OCI-M2 (cell line): Measurements from ENCODE around the gene LYZ.

ENCODE experiments used
- DNase-seq: peaks from one replicate; lab custom pipeline; 2025; ENCODE audit not compliant: unreplicated experiment; lab: John Stamatoyannopoulos, UW

Gene LYZ

DNA sequence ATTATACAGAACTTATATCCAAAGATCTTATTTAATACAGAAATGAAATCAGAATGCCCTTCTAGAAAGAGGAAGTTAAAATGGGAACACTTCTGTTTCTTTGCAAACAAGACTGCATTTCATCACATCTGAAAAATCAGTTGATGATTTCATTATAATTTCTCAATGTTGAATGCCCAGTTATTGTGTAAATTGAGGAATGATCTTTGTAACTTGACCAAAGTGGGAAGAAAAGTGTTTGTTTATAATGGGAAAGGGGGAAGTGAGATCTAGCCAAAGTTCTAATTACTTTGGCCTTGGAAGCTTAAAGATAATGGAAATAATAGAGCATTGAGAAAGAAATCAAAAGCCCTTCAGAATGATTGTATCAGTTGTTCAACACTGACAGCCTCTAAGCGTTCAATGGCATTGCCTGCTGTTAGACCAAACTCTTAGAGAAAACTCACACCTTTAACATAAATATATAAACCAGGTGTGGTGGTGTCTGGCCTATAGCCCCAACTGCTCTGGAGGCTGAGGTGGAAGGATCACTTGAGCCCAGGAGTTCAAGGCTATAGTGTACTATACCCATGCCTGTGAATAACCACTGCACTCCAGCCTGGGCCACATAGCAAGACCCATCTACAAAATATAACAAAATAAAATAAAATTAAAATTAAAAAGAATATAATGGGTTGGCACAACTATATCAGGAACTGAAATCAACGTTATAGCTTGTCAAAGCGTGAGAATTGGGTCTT is 9.9 kb upstream of the LYZ start:
- no peak for DNase-seq

DNA sequence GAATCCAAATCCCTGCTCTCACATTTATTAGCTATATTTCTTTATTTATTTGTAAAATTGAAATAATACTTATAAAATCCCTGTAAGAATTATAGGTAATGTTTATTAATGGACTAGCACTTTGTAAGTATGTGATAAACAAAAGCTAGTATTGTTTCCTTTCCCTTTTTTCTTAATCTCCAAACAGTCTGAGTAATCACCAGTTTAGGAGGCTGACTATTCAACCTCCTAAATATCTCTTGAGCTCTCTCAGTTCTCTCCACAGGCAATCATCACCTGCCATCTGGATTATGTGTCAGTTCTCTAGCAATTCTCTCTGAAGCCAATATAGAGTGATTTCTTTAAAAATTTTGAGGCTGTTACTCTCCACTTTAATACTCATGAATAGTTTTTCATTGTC is 9.2 kb upstream of the LYZ start:
- no peak for DNase-seq

DNA sequence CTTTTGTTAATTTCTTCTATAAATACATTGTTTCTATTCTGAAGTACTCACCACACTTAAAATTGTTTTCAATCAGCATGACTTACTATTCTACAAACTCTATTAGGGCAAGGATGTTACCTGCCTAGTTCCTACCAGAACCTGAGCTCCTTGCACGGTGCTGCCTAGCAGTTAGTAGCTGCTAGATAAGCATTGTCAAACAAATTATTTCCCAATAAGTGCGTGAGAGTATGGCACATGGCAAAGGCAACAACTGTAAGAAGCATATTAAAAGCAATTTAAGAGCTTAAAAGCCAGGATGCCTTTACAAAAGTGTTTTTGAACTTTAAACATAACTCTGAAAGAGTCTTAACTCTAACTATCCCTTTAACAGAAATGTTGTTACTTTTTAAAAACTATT is 8.2 kb upstream of the LYZ start:
- no peak for DNase-seq

DNA sequence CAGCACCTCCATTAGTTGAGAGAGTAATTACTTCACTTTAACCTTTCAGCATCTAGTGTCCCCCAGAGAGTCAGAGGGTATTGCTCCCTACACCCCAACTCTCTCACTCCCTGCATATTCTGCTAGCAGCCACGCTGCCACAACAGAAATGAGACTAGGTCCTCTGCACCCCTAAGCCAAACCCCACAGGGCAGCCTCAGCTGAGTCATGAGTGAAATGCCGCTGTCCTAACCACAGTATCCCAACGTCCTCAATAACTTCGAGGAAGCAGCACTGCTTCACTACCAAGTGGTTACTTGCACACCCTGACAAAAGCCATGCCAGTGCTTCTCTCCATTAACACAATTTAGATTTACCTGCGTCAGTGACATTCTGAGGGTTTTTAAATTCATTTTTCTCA is 6.9 kb upstream of the LYZ start:
- no peak for DNase-seq

DNA sequence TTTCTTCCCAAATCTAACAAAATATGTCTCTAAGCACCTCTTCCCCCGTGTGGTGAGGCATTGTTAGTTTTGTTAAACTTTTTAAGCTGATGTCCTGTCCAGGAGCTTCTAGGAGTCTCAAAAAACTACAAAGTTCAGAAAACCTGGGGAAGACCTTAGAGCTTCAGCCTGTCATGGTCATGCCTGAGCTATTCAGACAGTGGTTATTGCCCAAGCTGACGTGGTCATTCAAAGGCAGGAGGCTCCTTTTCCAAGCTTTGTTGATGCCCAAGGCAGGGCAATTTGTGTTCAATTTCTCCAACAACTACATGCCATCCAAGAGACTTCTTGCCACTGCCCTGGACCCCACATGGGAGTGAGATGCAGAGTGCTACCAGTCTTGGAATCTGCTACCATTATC is 5.8 kb upstream of the LYZ start:
- no peak for DNase-seq

DNA sequence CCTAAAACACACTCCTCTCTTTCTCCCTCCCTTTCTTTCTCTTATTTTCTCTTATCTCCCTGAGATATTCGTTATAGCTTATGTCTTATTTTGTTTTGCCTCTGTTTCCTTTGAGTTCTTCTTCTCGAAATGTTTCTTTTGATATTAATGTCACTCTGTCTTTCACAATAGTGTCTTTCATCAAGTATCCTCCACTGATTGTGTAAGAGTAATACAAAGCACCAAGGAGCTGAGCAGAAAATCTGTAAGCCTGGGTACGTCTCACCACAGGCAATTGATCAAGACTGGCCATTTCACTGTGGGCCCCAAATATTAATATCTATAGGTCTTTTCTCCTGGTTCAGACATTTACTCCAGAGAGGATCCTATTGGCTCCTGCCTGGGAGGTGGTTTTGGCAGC is 4.8 kb upstream of the LYZ start:
- DNase-seq: no peak

DNA sequence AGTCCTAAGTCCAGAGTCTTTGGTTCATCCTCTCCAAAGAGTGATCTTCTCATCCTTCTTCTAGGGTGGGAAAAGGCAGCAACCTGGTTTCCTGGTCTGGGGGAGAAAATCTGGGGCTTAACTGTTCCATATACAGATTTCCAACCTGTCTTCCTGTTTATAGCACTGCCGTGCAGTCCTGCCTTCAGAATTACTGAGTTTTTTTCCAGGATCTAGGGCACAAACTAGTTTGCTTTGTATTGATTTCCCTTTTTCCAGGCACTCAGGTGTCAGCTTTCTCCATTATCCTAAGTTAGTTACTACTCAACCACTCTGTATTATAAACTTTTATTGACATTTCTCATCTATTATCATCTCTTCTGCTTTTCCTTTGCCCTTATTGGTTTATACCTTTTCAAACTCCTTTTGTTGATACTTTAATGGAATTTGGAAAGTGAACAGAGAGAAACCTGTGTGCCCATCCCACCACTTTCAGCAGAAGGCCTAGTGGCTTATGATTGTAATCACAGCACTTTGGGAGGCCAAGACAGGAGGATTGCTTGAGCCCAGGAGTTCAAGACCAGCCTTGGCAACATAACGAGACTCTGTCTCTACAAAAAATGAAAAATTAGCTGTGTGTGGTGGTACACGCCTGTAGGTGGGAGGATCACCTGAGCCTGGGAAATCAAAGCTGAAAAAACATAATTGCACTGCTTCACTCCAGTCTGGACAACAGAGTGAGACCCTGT is 4.1 kb upstream of the LYZ start:
- no peak for DNase-seq

DNA sequence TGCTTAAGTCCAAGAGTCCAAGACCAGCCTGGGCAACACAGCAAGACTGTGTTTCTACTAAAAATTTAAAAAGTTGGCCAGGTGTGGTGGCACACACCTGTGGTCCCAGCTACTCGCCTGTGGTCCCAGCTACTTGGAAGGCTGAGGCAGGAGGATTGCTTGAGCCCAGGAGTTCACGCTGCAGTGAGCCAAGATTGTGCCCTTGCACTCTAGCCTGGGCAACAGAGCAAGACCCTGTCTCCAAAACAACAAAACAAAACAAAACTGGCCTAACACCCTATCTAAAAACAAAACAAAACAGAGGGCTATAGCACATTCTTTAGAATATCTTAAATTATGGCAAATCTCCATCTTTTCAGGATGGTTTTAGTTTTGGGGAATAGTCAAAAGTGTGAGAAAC is 3.1 kb upstream of the LYZ start:
- no peak for DNase-seq

DNA sequence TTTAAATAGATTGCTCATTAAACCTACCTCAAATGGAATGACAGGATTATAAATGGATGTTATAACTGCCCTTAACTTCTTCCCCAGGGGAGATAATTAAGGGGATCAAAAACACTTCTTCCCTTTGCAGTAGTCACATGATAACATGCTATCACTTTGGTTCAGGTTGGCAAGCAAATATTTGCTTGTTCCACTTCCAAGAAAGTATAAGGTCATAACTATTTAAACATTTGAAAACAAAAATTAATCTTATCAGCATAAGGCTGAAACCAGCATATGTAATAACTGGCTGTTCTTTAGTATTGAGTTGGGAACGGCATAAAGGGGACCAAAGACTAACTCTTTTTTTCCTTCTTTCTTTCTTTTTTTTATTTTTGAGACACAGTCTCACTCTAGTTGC is 2.4 kb upstream of the LYZ start:
- no peak for DNase-seq

DNA sequence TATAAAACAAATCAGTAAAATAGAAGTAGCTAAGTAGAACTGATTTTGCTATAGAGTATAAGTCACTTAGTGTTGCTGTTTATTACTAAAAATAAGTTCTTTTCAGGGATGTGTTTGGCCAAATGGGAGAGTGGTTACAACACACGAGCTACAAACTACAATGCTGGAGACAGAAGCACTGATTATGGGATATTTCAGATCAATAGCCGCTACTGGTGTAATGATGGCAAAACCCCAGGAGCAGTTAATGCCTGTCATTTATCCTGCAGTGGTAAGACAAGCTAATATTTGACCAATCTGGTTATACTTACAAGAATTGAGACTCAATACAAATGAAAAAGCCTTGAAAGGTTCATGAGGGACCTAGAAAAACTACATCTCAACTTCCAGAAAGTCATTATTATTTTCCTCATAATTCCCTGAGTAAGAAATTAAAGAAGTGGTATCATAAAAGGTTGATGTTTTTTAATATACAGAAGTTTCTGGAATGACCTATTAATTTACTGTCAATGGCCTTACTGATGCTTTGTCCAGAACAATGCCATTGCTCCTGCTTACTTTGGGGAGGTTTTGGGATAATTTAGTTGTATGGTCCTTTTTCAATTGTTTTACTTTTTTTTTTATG is 1.9 kb downstream of the LYZ start:
- DNase-seq: no peak

DNA sequence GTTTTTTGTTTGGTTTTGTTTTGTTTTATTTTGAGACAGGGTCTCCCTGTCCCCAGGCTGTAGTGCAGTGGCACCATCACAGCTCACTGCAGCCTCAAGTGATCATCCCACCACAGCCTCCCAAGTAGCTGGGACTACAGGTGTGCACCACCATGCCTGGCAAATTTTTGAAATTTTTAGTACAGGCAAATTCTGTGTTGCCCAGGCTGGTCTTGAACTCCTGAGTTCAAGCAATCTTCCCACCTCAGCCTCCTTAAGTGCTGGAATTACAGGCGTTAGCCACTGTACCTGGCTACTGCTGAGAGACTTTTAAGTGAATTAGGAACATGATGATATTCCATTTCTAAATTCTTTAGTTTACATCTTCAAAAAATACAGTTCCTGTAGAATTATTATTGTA is 2.6 kb downstream of the LYZ start:
- no peak for DNase-seq

DNA sequence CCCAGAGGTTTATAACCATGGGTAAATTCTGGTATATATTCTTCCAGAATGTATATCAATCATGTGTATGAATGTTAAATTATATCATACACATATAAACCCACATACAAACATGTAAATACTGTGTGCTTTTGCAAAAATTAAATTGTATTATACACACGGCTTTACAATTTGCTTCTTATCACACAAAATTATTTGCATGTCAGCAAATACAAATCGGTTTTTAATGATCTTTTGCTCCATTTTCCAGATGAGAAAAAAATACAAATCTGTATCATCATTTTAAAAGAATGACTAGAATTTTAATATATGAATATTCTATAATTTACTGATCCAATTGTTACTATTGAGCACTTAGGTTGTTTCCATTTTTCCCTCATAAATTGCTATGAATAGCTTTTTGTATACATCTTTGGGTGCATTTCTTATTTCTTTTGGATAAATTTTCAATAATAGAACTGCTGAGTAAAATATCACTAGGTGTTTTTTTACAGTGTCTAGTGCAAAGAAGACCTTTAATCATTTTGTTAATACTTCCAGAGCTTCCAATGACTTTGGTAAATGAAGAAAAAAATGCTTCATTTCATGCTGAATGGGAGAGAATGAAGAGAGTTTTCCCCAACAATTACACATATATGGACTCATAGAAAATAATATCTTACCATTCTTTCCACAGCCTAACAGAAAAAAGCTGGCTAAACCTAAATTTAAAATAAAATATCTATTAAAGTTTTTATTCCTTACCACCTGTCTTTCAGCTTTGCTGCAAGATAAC is 3.5 kb downstream of the LYZ start:
- DNase-seq: no peak

DNA sequence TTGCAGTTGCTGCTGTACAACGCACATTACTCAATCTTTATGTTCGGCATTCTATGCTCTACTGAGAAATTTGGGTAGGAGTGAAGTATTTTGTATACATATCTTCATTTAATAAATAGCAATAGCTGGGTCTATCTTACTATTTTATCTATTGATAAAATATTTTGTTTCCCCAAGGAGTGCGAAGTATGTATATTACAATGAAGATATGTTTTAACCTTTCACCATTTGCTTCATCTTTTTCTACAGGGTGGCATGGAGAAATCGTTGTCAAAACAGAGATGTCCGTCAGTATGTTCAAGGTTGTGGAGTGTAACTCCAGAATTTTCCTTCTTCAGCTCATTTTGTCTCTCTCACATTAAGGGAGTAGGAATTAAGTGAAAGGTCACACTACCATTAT is 4.7 kb downstream of the LYZ start:
- DNase-seq: no peak

DNA sequence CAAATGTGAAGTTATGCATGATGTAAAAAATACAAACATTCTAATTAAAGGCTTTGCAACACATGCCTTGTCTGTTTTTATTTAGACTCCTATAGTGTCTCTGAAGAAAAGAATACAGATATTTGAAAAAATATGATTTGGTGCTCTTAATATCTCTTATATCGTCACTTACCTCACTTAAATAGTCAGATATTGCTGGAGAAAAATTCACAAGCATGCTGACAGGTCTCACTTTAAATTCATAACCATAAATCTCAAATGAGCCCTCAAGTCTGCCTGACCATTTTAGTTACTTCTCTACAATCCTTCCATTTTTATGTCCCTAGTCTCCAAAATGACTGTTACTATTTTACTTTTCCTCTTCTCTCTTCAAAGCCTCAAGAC is 6.0 kb downstream of the LYZ start:
- no peak for DNase-seq

DNA sequence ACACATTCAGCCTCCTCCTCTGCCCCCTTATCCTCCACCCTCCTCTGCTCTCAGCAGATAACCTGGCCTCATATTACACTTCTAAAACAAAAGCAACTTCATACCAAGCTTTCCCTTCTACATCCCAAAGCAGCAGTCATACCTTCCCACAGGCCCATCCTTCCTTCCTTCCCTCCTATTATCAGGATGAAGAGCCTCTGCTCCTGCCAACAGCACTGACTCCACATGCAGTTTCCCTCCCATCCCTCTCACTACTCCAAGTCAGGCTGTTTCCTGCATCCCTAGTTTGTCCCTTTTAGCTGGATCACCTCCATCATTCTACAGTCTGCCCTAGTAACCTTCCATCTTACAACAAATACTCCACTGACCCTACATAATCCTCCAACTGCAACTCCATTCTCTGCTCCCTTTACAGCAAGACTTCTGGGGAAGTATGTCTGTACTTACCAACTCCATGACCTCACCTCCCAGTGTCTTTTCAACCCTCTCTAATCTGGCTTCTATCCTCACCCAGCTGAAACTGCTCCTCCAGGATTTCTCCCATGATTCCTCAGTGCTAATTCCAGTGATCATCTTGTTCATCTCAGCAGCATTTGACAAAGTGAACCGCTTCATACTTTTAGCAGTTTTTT is 6.5 kb downstream of the LYZ start:
- no peak for DNase-seq

DNA sequence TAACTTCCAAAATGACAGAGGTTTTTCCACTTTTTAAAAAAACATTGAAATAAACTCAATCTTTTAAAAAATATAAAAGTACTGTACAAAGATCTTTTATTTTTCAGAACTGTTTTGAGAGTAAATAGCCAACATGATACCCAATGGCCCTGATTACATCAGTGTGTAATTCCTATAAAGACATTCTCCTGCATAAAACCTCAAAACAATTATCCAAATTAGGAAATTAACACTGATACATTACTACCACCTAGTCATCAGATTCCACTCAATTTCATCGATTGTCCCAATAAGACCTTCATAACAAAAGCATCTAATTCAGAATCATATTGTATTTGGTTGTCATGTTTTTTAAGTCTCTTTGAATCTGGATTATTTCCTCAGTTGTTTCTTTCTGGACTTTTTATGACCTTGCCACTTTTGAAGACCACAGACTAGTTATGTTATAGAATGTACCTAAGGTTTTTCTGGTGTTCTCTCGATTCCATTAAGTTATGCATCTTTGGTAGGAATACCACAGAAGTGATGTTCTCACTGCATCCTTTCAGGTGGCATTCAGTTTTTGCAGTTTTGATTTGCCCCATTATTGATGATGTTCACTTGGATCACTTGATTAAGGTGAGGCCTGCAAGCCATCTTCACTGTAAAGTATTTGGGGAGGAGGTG is 7.3 kb downstream of the LYZ start:
- DNase-seq: no peak

DNA sequence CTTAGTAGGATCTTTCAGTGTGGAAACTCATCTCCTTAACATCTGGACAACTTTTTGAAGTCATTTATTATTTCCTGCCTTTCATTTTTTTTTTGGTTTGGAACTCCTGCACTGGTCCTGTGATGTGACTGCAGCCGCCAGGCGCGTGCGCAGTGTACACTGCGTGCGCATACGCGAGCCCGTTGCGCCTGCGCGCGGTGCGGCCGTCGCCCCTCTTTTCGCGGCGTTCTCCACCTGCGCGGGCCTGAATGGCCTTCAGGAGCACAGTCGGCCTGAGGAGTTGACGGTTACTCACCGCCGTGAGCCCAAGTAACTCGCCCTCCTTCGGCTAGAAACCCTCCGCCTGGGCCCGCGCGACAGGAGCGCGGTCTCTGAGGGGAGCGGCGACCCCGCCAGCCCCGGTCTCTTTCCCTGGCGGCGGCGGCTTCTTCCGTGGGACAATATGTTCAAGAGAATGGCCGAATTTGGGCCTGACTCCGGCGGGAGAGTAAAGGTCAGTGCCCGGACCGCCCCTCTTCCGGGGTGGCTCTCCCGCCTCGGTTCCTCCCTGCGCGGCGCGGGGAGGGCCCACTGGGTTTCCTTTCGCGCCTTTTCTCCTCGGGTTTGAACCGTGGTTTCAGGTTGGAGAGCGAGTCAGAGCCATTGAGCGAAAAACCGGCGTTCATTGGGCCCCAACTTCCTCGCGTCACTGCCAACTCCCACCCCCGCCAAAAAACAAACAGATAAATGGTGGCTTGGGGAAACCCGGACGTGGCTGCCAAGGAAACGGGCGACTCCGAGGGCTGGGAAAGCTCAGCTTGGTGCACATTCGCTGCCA is 11.6 kb downstream of the LYZ start, which contains the start of gene YEATS4:
YEATS4 (plus strand) TSS at position 213 of the 817 bp plus-strand sequence; CDS start at position 443, 230 bp downstream.
- DNase-seq: no peak

DNA sequence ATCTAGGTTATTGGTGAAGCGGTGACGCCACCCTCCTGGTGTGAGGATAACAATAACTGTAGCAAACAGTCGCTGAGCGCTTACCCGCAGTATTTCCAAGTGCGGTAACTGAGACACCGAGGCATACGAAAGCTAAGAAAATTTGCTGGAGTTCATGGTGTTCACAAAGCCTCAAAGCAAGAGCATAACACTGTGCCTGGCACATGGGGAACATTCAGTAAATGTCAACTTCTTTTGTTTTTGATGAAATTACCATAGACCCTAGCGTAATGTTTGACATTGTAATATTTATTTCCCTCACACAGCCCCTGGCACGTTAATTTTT is 12.1 kb downstream of the LYZ start:
- no peak for DNase-seq

DNA sequence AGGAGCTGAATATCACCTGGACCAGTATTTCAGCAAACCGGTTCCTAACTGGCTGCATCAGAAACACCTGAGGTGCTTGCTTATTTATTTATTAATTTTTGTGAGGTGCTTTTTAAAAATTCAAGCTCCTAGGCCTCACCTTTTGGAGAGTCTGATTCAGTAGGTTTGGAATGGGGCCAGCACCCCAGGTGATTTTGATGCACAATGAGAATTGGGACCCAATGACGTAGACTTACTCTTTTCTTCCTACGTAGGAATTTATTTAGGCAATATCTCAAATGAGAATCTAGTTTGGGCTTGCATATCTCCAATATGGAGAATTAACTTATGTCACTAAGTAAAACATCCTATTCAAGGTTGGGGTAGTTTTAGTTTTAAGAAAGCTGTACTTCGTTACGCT is 18.6 kb downstream of the LYZ start:
- DNase-seq: no peak

DNA sequence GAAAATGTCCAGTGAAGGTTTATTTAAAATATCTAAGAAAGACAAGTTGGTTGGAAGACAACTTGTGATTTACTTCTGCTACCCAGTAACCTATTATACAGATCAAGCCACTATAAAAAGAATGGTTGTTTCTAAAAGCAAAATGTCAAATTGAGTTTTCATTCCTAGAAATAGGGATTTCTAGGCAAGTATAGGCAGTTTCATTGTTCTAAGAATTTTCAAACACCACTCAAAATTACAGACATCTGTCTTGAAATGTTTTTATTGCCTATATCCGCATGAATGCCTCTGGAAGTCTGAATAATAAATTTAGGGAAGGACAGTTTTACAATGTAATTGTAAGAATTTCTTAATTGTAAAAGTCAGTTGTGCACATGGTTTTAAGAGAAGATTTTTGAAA is 20.0 kb downstream of the LYZ start:
- no peak for DNase-seq
